ENCODE results near the gene SLC25A25.

Gene SLC25A25

GRCh38 chr9:128114326-128115186 is 46.5 kb downstream of the SLC25A25 start:
- DNase-seq, result no peak

GRCh38 chr9:128115187-128116103 is 47.4 kb downstream of the SLC25A25 start:
- no peak for DNase-seq

- no peak for DNase-seq
These were observed 48.4 kb downstream of the SLC25A25 start for GRCh38 chr9:128116104-128117083.

- DNase-seq, result peak; percentile 87
These were observed 49.8 kb downstream of the SLC25A25 start for GRCh38 chr9:128117613-128118471.

- DNase-seq, result no peak
These were observed 50.4 kb downstream of the SLC25A25 start for GRCh38 chr9:128118472-128118857.

GRCh38 chr9:128118971-128119665 is 51.1 kb downstream of the SLC25A25 start:
- DNase-seq, result no peak

- no peak for DNase-seq
These were observed 52.2 kb downstream of the SLC25A25 start for GRCh38 chr9:128120061-128120740.

GRCh38 chr9:128120741-128121465 is 52.9 kb downstream of the SLC25A25 start:
- no peak for DNase-seq

GRCh38 chr9:128121466-128121810 is 53.4 kb downstream of the SLC25A25 start:
- no peak for DNase-seq

GRCh38 chr9:128121924-128122808 is 54.1 kb downstream of the SLC25A25 start:
- DNase-seq, result no peak

- no peak for DNase-seq
These were observed 54.8 kb downstream of the SLC25A25 start for GRCh38 chr9:128122809-128123175.

- no peak for DNase-seq
These were observed 55.5 kb downstream of the SLC25A25 start for GRCh38 chr9:128123451-128124080.

- no peak for DNase-seq
These were observed 56.4 kb downstream of the SLC25A25 start for GRCh38 chr9:128124451-128124850.

GRCh38 chr9:128124873-128125579 is 57.0 kb downstream of the SLC25A25 start:
- DNase-seq, result peak; percentile 41

- no peak for DNase-seq
These were observed 57.7 kb downstream of the SLC25A25 start for GRCh38 chr9:128125580-128126354.

- DNase-seq, result peak; percentile 81
These were observed 59.5 kb downstream of the SLC25A25 start, which contains the start of gene PTGES2 for GRCh38 chr9:128127568-128127989. TSS of gene PTGES2 (minus strand) at chr9:128127729. CDS start at chr9:128127717, 12 bp downstream.

Measured in CD4-positive, alpha-beta T cell treated with Interleukin-4 for 4 hours (primary cell).